T-helper 17 cell (primary cell): ENCODE results near the gene ASB5. TPM values are rescaled to one million over a fixed set of nuclear protein-coding genes. Genes with fewer than 3 reads are reported as not detected.
"Not testable (repeated sequence)": the region's sequence is repeated elsewhere in the genome, so short reads cannot be mapped to it uniquely, and the experiment has no call there.

Experiments
- ATAC-seq: fragments of 150-1000 bp; cut with Tn5 transposase; 2 replicates; pipeline ENCODE4 v1.10.0; 2021; ENCODE audit warnings: mild to moderate bottlenecking, moderate library complexity
- DNase-seq, 3 donors: peaks; one replicate each; pipeline versions ENCODE4 v3.0.0 to v3.0.0-alpha.2; 2020 to 2021
- H3K9me3 ChIP-seq: one replicate; pipeline ENCODE4 v1.7.0; 2013; ENCODE audit warnings: low read length, mild to moderate bottlenecking; ENCODE audit not compliant: control insufficient read depth, poor library complexity, severe bottlenecking
- H3K27ac Mint-ChIP-seq: one replicate; pipeline ENCODE4 v1.8.0; 2022; ENCODE audit warnings: mild to moderate bottlenecking, moderate library complexity, mixed read lengths
- H3K27me3 Mint-ChIP-seq: one replicate; pipeline ENCODE4 v1.8.0; 2022; ENCODE audit warnings: mixed read lengths
- H3K36me3 Mint-ChIP-seq: one replicate; pipeline ENCODE4 v1.8.0; 2022; ENCODE audit warnings: low read depth, mixed read lengths
- H3K4me1 Mint-ChIP-seq: one replicate; pipeline ENCODE4 v1.8.0; 2022; ENCODE audit warnings: mild to moderate bottlenecking, mixed read lengths
- H3K4me3 Mint-ChIP-seq: one replicate; pipeline ENCODE4 v1.8.0; 2022; ENCODE audit warnings: mild to moderate bottlenecking, moderate library complexity, mixed read lengths
- total RNA-seq, 4 donors: library from RNA in 2 of 4; stranded (reverse) in 2 of 4; gene quantifications; one replicate each; pipeline ENCODE4 v1.2.3 and lab custom pipeline; 2022 to 2026

The ASB5 gene
- total RNA-seq, 2 donors from 2014 or later: not detected

- no peak overlapping the region for H3K27ac Mint-ChIP-seq
- peaks cover 16% of the 10 kb centered on the region for H3K27me3 Mint-ChIP-seq
- H3K9me3 ChIP-seq: no peaks in the 10 kb centered on the region
- no peak overlapping the region for H3K4me3 Mint-ChIP-seq
- no peaks in the 10 kb centered on the region for H3K4me1 Mint-ChIP-seq
- H3K36me3 Mint-ChIP-seq: no peaks in the 10 kb centered on the region
- DNase-seq (no peak), ATAC-seq (no peak)
Measured at GRCh38 chr4:176293660-176294059, 24.6 kb upstream of the ASB5 start.

GRCh38 chr4:176292920-176293319 is 23.9 kb upstream of the ASB5 start:
- ATAC-seq (no peak), DNase-seq (no peak)
- H3K9me3 ChIP-seq: no peaks in the 10 kb centered on the region
- no peak overlapping the region for H3K4me3 Mint-ChIP-seq
- peaks cover 3% of the 10 kb centered on the region for H3K36me3 Mint-ChIP-seq
- H3K4me1 Mint-ChIP-seq: no peaks in the 10 kb centered on the region
- peaks cover 22% of the 10 kb centered on the region for H3K27me3 Mint-ChIP-seq
- H3K27ac Mint-ChIP-seq: no peak overlapping the region

DNA sequence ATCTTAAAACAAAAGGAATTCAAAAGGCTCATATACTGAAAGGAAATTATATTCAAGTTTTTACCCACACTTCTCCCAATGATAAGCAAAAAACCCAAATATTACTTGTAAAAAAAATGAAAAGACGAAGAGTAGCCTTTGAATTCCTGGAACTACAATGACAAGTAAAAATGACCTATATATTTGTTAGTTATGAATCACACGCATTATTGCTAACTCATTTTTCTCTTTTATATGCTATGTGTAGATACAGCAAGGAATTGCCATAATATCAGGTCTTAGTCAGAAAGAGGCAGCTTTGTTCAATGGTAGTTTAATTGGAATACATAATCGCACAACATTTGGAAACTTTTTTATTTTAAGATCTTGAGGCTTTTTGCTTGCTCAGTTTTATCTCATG is 22.7 kb upstream of the ASB5 start:
- no peak for ATAC-seq
- Mint-ChIP-seq H3K4me3 (no peak overlapping the region), H3K27ac (no peak overlapping the region), H3K36me3 (peaks cover 3% of the 10 kb centered on the region), H3K27me3 (peaks cover 22% of the 10 kb centered on the region), H3K4me1 (no peaks in the 10 kb centered on the region)
- H3K9me3 ChIP-seq: no peaks in the 10 kb centered on the region
- DNase-seq: no peak

GRCh38 chr4:176290520-176290919 is 21.5 kb upstream of the ASB5 start:
- no peak for DNase-seq
- no peaks in the 10 kb centered on the region for H3K4me1 Mint-ChIP-seq
- no peak for ATAC-seq
- no peak overlapping the region for H3K27ac Mint-ChIP-seq
- H3K36me3 Mint-ChIP-seq: peaks cover 3% of the 10 kb centered on the region
- H3K27me3 Mint-ChIP-seq: peaks cover 22% of the 10 kb centered on the region
- H3K4me3 Mint-ChIP-seq: no peak overlapping the region
- H3K9me3 ChIP-seq: no peaks in the 10 kb centered on the region

- ATAC-seq (no peak), DNase-seq (no peak)
- peaks cover 3% of the 10 kb centered on the region for H3K36me3 Mint-ChIP-seq
- H3K4me1 Mint-ChIP-seq: no peaks in the 10 kb centered on the region
- H3K27ac Mint-ChIP-seq: no peak overlapping the region
- no peaks in the 10 kb centered on the region for H3K9me3 ChIP-seq
- H3K27me3 Mint-ChIP-seq: peaks cover 22% of the 10 kb centered on the region
- no peak overlapping the region for H3K4me3 Mint-ChIP-seq
Measured at GRCh38 chr4:176289561-176289960, 20.5 kb upstream of the ASB5 start.

DNA sequence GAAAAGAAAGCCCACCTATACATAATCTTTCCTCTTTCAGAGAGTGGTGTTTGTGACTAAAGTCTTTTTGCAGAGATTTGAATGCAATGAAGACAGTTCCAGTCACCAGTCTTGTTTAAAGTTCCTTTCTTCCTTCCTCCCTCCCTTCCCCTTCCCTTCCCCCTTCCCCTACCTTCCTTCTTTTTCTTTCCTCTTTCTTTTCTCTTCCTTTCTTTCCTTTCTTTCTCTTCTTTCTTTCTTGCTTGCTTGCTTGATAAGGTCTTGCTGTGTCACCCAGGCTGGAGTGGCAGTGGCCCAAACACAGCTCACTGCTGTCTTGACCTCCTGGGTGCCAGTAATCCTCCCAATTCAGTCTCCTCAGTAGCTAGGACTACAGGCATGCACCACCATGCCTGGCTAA is 19.0 kb upstream of the ASB5 start:
- Mint-ChIP-seq H3K4me1 (no peaks in the 10 kb centered on the region), H3K27ac (no peak overlapping the region), H3K36me3 (peaks cover 3% of the 10 kb centered on the region), H3K27me3 (peaks cover 18% of the 10 kb centered on the region), H3K4me3 (no peak overlapping the region)
- ATAC-seq (no peak), DNase-seq (no peak)
- H3K9me3 ChIP-seq: no peaks in the 10 kb centered on the region

DNA sequence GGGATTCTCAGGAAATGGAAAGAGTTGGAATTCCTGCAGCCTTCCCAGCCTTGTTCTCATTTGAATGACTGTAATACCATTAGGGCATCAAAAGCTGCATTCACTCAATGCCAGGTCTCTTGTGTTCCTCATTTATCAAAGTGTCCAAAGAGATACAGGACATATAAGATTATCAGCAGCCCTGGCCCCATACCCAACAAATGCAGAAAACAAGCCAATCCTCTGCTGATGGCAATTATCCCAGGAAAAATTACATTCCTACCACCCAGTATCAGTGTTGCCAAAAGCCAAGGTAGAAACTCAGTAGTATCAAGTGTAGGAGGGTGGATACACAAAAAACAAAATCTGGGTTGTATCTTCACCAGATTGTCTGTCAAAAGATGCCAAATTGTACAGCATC is 18.5 kb upstream of the ASB5 start:
- H3K9me3 ChIP-seq: no peaks in the 10 kb centered on the region
- Mint-ChIP-seq H3K27ac (no peak overlapping the region), H3K27me3 (peaks cover 13% of the 10 kb centered on the region), H3K4me3 (no peak overlapping the region), H3K36me3 (peaks cover 3% of the 10 kb centered on the region), H3K4me1 (no peaks in the 10 kb centered on the region)
- DNase-seq: no peak
- no peak for ATAC-seq

- Mint-ChIP-seq H3K36me3 (peaks cover 3% of the 10 kb centered on the region), H3K27ac (no peak overlapping the region)
Measured at GRCh38 chr4:176286728-176287127, 17.7 kb upstream of the ASB5 start.

GRCh38 chr4:176279560-176279959 is 10.5 kb upstream of the ASB5 start:
- peaks cover 16% of the 10 kb centered on the region for H3K27me3 Mint-ChIP-seq
- H3K4me3 Mint-ChIP-seq: not testable (repeated sequence)

More at GRCh38 chr4:176286728-176287127, 17.7 kb upstream of the ASB5 start:
- H3K4me3 Mint-ChIP-seq: no peak overlapping the region
- ATAC-seq (no peak), DNase-seq (no peak)
- no peaks in the 10 kb centered on the region for H3K9me3 ChIP-seq
- peaks cover 13% of the 10 kb centered on the region for H3K27me3 Mint-ChIP-seq
- no peaks in the 10 kb centered on the region for H3K4me1 Mint-ChIP-seq

DNA sequence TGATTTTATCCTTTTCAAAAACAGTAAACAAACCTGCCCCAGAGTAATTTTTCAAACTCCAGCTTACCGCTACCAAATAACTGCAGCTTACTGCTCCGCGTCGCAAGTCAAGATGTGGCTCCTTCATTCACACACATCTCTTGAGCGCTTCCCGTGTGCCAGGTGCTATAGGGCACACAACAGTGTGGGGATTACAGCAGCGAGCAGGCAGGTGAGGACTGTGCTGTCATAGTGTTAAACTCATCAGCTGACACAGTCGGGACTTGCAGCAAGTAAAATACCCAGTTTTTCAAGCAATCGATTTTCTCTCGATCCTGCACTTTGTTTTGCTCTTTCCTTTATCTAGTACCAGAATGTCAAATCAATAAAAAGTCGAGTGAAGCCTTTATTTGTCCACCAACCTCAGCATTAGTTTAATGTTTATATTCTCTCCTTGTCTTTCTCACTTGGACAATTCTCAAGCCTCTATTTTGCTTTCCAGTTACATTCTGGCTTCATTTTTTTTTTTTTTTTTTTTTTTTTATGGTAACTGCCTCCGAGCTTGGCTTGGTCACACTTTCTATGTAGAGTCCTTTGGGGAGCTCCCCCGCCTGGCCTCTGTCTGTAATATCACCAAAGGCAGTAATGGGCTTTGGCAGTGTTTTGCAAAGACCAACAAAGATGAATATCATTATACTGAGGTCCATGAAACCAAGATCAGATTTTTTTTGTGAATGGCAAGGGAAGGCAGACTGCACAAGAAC is 8.3 kb upstream of the ASB5 start:
- no peaks in the 10 kb centered on the region for H3K9me3 ChIP-seq
- H3K27ac Mint-ChIP-seq: no peak overlapping the region
- H3K36me3 Mint-ChIP-seq: no peaks in the 10 kb centered on the region
- DNase-seq (no peak), ATAC-seq (peak; percentile 45)
- H3K4me1 Mint-ChIP-seq: no peaks in the 10 kb centered on the region
- no peak overlapping the region for H3K4me3 Mint-ChIP-seq
- peaks cover 25% of the 10 kb centered on the region for H3K27me3 Mint-ChIP-seq

More at GRCh38 chr4:176279560-176279959, 10.5 kb upstream of the ASB5 start:
- not testable (repeated sequence) for DNase-seq, H3K36me3 Mint-ChIP-seq, ATAC-seq, H3K27ac Mint-ChIP-seq, H3K4me1 Mint-ChIP-seq, H3K9me3 ChIP-seq

DNA sequence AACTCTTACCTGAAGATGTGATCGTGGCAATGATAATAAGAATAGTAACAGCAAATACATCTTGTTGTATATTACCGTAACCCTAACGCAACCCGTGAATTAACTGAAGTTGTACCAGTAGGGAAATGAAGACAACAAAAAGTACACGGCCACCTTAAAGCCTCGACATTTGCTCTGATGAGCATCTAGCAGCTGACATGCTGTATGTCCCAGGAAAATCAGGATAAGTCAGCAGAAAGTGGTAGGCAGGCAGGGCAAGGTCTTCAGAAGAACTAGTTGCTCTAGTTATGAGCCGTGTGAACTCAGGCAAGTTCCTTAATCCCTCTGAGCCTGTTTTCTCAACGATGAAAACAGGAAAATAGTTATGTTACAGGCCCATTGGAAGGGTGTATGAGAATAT is 7.7 kb upstream of the ASB5 start:
- H3K4me1 Mint-ChIP-seq: no peaks in the 10 kb centered on the region
- H3K36me3 Mint-ChIP-seq: no peaks in the 10 kb centered on the region
- H3K9me3 ChIP-seq: no peaks in the 10 kb centered on the region
- ATAC-seq: no peak
- DNase-seq: no peak
- no peak overlapping the region for H3K27ac Mint-ChIP-seq
- H3K4me3 Mint-ChIP-seq: no peak overlapping the region
- peaks cover 31% of the 10 kb centered on the region for H3K27me3 Mint-ChIP-seq

DNA sequence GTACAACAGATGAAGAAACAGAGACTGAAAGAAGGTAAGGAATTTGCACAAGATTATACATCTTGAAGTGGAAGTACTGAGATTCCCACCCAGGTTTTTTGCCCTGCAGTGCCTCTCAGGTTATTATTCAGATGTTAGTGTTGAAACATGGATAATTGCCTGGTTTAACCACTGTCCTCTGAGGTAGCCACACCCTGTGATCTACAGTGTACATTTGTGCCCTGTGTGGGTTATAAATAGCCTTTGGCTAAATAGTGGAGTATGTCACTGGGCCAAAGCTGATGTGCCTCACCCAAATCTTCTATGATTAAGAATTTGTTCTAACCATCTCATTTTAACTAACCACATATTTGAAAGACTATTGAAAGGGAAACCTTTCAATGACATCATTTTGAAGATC is 5.4 kb upstream of the ASB5 start:
- no peaks in the 10 kb centered on the region for H3K9me3 ChIP-seq
- Mint-ChIP-seq H3K4me3 (no peak overlapping the region), H3K36me3 (no peaks in the 10 kb centered on the region), H3K27me3 (peaks cover 33% of the 10 kb centered on the region), H3K27ac (no peak overlapping the region), H3K4me1 (no peaks in the 10 kb centered on the region)
- no peak for ATAC-seq
- no peak for DNase-seq

DNA sequence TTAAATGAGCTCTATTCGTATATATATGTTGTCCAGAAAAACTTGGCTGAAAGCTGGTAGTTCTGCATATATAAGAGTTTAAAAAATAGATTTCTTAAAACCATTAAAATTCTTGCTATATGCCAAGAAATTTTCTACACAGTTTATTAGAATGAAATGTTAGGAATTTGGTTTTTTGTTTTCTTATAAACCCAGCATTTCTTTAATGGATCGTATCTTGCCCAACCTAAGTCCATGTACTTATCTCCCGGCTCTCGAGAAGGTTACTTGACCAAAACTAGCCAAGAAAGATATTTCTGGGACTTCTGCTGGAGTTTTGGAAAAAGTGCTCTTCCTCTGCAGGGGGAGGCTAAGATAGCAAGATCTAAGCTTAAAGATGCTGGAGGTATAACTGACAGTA is 4.7 kb upstream of the ASB5 start:
- DNase-seq (no peak), ATAC-seq (no peak)
- no peak overlapping the region for H3K4me3 Mint-ChIP-seq
- H3K27ac Mint-ChIP-seq: no peak overlapping the region
- no peaks in the 10 kb centered on the region for H3K9me3 ChIP-seq
- H3K4me1 Mint-ChIP-seq: no peaks in the 10 kb centered on the region
- H3K36me3 Mint-ChIP-seq: no peaks in the 10 kb centered on the region
- H3K27me3 Mint-ChIP-seq: peaks cover 33% of the 10 kb centered on the region

- H3K27me3 Mint-ChIP-seq: peaks cover 31% of the 10 kb centered on the region
- no peaks in the 10 kb centered on the region for H3K9me3 ChIP-seq
- no peak for DNase-seq
- no peaks in the 10 kb centered on the region for H3K4me1 Mint-ChIP-seq
- no peaks in the 10 kb centered on the region for H3K36me3 Mint-ChIP-seq
- no peak for ATAC-seq
- no peak overlapping the region for H3K27ac Mint-ChIP-seq
- H3K4me3 Mint-ChIP-seq: no peak overlapping the region
Measured at GRCh38 chr4:176272799-176273198, 3.8 kb upstream of the ASB5 start.
